Parathyroid adenoma (tissue), 2 donors: ENCODE data around the gene PARVA.
"Not testable (repeated sequence)": the region's sequence is repeated elsewhere in the genome, so short reads cannot be mapped to it uniquely, and the experiment has no call there.

ENCODE experiments used
- H2AFZ ChIP-seq: fragments of 300-600 bp; sonication (generic); one replicate; pipeline ENCODE4 v1.7.0; 2017; ENCODE audit warnings: antibody characterized with exemption, mild to moderate bottlenecking
- H3K27ac ChIP-seq: fragments of 300-600 bp; sonication (generic); one replicate; pipeline ENCODE4 v1.7.0; 2017
- H3K27me3 ChIP-seq: fragments of 300-600 bp; sonication (generic); one replicate; pipeline ENCODE4 v1.7.0; 2017; ENCODE audit warnings: low read length; ENCODE audit not compliant: control insufficient read depth, insufficient read depth
- H3K36me3 ChIP-seq: fragments of 300-600 bp; sonication (generic); one replicate; pipeline ENCODE4 v1.7.0; 2017; ENCODE audit warnings: low read length; ENCODE audit not compliant: control insufficient read depth, insufficient read depth
- H3K4me1 ChIP-seq: fragments of 300-600 bp; sonication (generic); one replicate; pipeline ENCODE4 v1.7.0; 2017; ENCODE audit warnings: control low read depth
- H3K4me2 ChIP-seq: fragments of 300-600 bp; sonication (generic); one replicate; pipeline ENCODE4 v1.7.0; 2017; ENCODE audit warnings: low read length
- H3K4me3 ChIP-seq: fragments of 300-600 bp; sonication (generic); one replicate; pipeline ENCODE4 v1.7.0; 2017; ENCODE audit warnings: low read depth, low read length
- H3K79me2 ChIP-seq: fragments of 300-600 bp; sonication (generic); one replicate; pipeline ENCODE4 v1.7.0; 2017; ENCODE audit warnings: control low read depth
- H3K9ac ChIP-seq: fragments of 300-600 bp; sonication (generic); one replicate; pipeline ENCODE4 v1.7.0; 2017; ENCODE audit warnings: mild to moderate bottlenecking
- H3K9me3 ChIP-seq: fragments of 300-600 bp; sonication (generic); one replicate; pipeline ENCODE4 v1.7.0; 2017; ENCODE audit warnings: low read length; ENCODE audit not compliant: control insufficient read depth
- TF ChIP-seq, protein P1 (sequence below): fragments of 300-600 bp; sonication (generic); IDR thresholded peaks from one replicate; pipeline ENCODE4 v1.7.0; 2017; ENCODE audit warnings: antibody characterized with exemption, mild to moderate bottlenecking
- donor health status: primary hyperparathyroidism.

The PARVA gene

DNA sequence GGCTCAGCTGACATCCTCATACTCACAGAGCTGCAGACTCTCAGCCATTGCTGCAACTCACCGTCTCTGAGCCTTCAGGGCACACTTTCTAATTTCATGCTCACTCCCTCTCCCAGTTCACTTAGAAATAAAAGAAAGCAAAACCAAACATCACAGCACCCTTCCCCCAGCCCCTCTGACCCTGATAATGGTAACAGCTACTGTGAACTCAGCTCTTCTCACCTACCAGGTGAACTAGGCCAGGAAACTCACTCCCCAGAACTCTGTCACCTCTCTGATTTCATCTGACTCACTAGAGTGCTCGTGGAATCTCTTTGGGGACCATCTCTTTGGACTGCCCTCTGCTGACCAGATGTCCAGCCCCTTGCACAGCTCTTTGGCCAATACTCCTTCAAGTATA, 14.5 kb upstream of the PARVA start:
- H3K4me2 ChIP-seq, result no peak overlapping the region
- no peak overlapping the region for H3K27ac ChIP-seq
- H3K9me3 ChIP-seq, result no peaks in the 10 kb centered on the region
- no peaks in the 10 kb centered on the region for H3K4me1 ChIP-seq
- no peak overlapping the region for H3K4me3 ChIP-seq
- H2AFZ ChIP-seq, result no peak overlapping the region
- TF ChIP-seq, protein P1, sequence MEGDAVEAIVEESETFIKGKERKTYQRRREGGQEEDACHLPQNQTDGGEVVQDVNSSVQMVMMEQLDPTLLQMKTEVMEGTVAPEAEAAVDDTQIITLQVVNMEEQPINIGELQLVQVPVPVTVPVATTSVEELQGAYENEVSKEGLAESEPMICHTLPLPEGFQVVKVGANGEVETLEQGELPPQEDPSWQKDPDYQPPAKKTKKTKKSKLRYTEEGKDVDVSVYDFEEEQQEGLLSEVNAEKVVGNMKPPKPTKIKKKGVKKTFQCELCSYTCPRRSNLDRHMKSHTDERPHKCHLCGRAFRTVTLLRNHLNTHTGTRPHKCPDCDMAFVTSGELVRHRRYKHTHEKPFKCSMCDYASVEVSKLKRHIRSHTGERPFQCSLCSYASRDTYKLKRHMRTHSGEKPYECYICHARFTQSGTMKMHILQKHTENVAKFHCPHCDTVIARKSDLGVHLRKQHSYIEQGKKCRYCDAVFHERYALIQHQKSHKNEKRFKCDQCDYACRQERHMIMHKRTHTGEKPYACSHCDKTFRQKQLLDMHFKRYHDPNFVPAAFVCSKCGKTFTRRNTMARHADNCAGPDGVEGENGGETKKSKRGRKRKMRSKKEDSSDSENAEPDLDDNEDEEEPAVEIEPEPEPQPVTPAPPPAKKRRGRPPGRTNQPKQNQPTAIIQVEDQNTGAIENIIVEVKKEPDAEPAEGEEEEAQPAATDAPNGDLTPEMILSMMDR, result no peak
- no peaks in the 10 kb centered on the region for H3K36me3 ChIP-seq
- H3K79me2 ChIP-seq, result no peaks in the 10 kb centered on the region
- H3K9ac ChIP-seq, result no peak overlapping the region
- no peaks in the 10 kb centered on the region for H3K27me3 ChIP-seq

DNA sequence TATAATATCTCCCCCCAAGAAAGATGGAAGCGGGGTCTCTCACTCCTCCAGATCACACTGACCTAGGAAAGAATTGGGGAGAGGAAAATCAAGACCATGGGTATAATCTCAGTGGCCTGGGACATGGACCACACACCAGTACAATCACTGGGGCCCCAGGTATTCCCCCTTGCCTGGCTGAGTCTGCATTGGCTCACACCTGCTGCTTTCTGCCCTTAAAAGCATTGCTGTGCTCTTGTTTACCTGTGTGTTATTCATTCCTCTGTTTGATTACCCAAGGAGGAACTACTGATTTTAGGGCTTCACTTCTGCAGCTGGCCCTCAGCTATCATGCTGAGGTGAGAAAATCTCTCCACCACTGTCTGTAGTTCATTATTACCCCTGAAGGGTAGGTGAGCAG, 14.0 kb upstream of the PARVA start:
- H3K36me3 ChIP-seq, result no peaks in the 10 kb centered on the region
- no peak overlapping the region for H3K4me2 ChIP-seq
- TF ChIP-seq, protein P1, result no peak
- H3K27ac ChIP-seq, result no peak overlapping the region
- no peak overlapping the region for H3K4me3 ChIP-seq
- no peak overlapping the region for H2AFZ ChIP-seq
- H3K27me3 ChIP-seq, result no peaks in the 10 kb centered on the region
- no peaks in the 10 kb centered on the region for H3K4me1 ChIP-seq
- H3K79me2 ChIP-seq, result no peaks in the 10 kb centered on the region
- no peaks in the 10 kb centered on the region for H3K9me3 ChIP-seq
- H3K9ac ChIP-seq, result no peak overlapping the region

DNA sequence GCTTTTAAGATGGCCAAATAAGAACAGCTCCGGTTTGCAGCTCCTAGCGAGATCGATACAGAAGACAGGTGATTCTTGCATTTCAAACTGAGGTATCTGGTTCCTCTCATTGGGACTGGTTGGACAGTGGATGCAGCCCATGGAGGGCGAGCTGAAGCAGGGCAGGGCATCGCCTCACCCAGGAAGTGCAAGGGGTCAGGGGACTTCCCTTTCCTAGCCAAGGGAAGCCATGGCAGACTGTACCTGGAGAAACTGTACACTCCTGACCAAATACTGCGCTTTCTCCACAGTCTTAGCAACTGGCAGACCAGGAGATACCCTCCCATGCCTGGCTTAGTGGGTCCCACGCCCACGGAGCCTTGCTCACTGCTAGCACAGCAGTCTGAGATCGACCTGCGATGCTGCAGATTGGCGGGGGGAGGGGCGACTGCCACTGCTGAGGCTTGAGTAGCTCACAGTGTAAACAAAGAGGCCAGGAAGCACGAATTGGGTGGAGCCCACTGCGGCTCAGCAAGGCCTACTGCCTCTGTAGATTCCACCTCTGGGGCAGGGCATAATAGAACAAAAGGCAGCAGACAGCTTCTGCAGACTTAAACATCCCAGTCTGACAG, 11.3 kb upstream of the PARVA start:
- H2AFZ ChIP-seq, H3K36me3 ChIP-seq, H3K27ac ChIP-seq, H3K4me2 ChIP-seq, H3K9me3 ChIP-seq, H3K9ac ChIP-seq, H3K4me1 ChIP-seq, H3K4me3 ChIP-seq, H3K79me2 ChIP-seq, H3K27me3 ChIP-seq: not testable (repeated sequence)

DNA sequence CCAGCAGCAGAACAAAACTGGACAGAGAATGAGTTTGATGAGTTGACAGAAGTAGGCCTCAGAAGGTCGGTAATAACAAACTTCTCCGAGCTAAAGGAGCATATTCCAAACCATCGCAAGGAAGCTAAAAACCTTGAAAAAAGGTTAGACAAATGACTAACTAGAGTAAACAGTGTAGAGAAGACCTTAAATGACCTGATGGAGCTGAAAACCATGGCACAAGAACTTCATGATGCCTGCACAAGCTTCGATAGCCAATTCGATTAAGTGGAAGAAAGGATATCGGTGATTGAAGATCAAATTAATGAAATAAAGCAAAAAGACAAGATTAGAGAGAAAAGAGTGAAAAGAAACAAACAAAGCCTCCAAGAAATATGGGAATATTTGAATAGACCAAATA, 10.3 kb upstream of the PARVA start:
- H3K4me3 ChIP-seq, H3K9me3 ChIP-seq, H3K27ac ChIP-seq: not testable (repeated sequence)

DNA sequence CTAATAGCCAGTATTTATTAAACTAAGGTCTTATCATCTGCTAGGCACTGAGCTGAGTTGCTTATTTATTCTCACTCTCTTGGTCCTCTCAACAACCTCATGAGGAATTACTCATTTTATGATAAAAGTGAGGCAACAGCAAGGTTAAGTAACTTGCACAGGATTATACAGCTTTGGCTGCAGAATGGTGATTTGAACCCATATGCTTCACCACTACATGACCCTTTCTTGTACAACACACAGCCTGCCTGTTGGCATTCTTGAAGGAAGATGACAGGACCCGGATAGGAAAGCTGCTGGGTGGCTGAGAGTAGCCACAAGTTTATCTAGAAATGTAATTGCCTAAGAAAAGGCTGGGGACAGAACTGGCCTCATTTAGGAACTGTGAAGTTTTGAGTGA, 5.3 kb upstream of the PARVA start:
- Histone ChIP-seq H3K27ac (no peak overlapping the region), H3K9me3 (no peaks in the 10 kb centered on the region), H3K36me3 (no peaks in the 10 kb centered on the region)

More for the DNA sequence above, 10.3 kb upstream of the PARVA start:
- not testable (repeated sequence) for H2AFZ ChIP-seq, H3K4me1 ChIP-seq, H3K79me2 ChIP-seq, H3K9ac ChIP-seq, H3K4me2 ChIP-seq, H3K36me3 ChIP-seq, H3K27me3 ChIP-seq

More for the DNA sequence above, 5.3 kb upstream of the PARVA start:
- TF ChIP-seq, protein P1, result no peak
- no peaks in the 10 kb centered on the region for H3K4me1 ChIP-seq
- H2AFZ ChIP-seq, result no peak overlapping the region
- no peaks in the 10 kb centered on the region for H3K27me3 ChIP-seq
- H3K4me3 ChIP-seq, result no peak overlapping the region
- no peak overlapping the region for H3K9ac ChIP-seq
- H3K79me2 ChIP-seq, result no peaks in the 10 kb centered on the region
- H3K4me2 ChIP-seq, result no peak overlapping the region
